ENCODE results near the gene SMYD1. TPM values are rescaled to one million over a fixed set of nuclear protein-coding genes. Genes with fewer than 3 reads are reported as not detected.

Gene SMYD1
- total and polyA plus RNA-seq, 2 donors (not counting 1 experiment from before 2014, with no cell fraction given) = not detected

GRCh38 chr2:88114889-88115288 lies 47.3 kb downstream of the SMYD1 start:
- intact Hi-C loops (cut with micrococcal nuclease) = no loop called here
- Histone ChIP-seq H3K4me1 (ENCODE audit: control insufficient read depth in 2 of 2, insufficient read depth in 2 of 2, low read length in 2 of 2) (peaks cover 0 to 5% of the 10 kb centered on the region in 2 donors), H3K36me3 (replicated peaks in 1 of 2; ENCODE audit: control extremely low read depth in 1 of 2, control insufficient read depth in 1 of 2, extremely low read depth in 1 of 2, insufficient read depth in 2 of 2, low read length in 1 of 2) (no peaks in the 10 kb centered on the region), H3K9ac (ENCODE audit: low read length) (no peak overlapping the region), H3K4me2 (replicated peaks; ENCODE audit: low read depth, low read length, poor library complexity, severe bottlenecking) (no peak overlapping the region), H4K20me1 (ENCODE audit: control insufficient read depth, insufficient read depth, low read length, poor library complexity, severe bottlenecking) (no peaks in the 10 kb centered on the region), H3K27me3 (replicated peaks in 1 of 4; ENCODE audit: control extremely low read depth in 1 of 4, control insufficient read depth in 3 of 4, insufficient read depth in 4 of 4, low read length in 3 of 4) (peaks cover 0 to 5% (median 0%) of the 10 kb centered on the region in 4 experiments), H2AFZ (ENCODE audit: insufficient read depth, low read depth, low read length, poor library complexity, severe bottlenecking) (no peak overlapping the region), H3K9me3 (ENCODE audit: control extremely low read depth in 1 of 3, control insufficient read depth in 2 of 3, insufficient read depth in 1 of 3, low read length in 2 of 3) (no peaks in the 10 kb centered on the region), H3K4me3 (ENCODE audit: control extremely low read depth in 1 of 5, extremely low read depth in 1 of 5, insufficient read depth in 1 of 5, low read depth in 2 of 5, low read length in 4 of 5) (no peak overlapping the region), H3K27ac (ENCODE audit: low read length in 2 of 2) (no peak overlapping the region), H3K79me2 (ENCODE audit: control insufficient read depth, insufficient read depth, low read length) (no peaks in the 10 kb centered on the region)
- ATAC-seq (ENCODE audit: low read depth) (no peak), DNase-seq (no peak)
- TF ChIP-seq EZH2 (IDR thresholded peaks at IDR 0.05; ENCODE audit: borderline replicate concordance, insufficient read depth, low read depth, low read length, poor library complexity, severe bottlenecking) (no peak), CTCF (IDR thresholded peaks at IDR 0.05) (no peak)
- peaks cover 15% of the 10 kb centered on the region for H3K27me3 Mint-ChIP-seq
- ChIA-PET CTCF (no interaction called here), POLR2A (no interaction called here)
- no peaks in the 10 kb centered on the region for H3K9me3 Mint-ChIP-seq (ENCODE audit: insufficient read depth)
- H3K27ac Mint-ChIP-seq = no peak overlapping the region
- WGBS (ENCODE audit: insufficient coverage) = 100% methylated on average over 4 of the region's 5 CpGs
- no peak overlapping the region for H3K4me3 Mint-ChIP-seq
- H3K4me1 Mint-ChIP-seq = no peaks in the 10 kb centered on the region

GRCh38 chr2:88115825-88116518 lies 48.3 kb downstream of the SMYD1 start:
- ATAC-seq (ENCODE audit: low read depth) (no peak), DNase-seq (no peak)
- ChIA-PET POLR2A (no interaction called here), CTCF (no interaction called here)
- H3K36me3 ChIP-seq (replicated peaks in 1 of 2; ENCODE audit: control extremely low read depth in 1 of 2, control insufficient read depth in 1 of 2, extremely low read depth in 1 of 2, insufficient read depth in 2 of 2, low read length in 1 of 2) = no peaks in the 10 kb centered on the region
- H2AFZ ChIP-seq (ENCODE audit: insufficient read depth, low read depth, low read length, poor library complexity, severe bottlenecking) = no peak overlapping the region
- intact Hi-C loops (cut with micrococcal nuclease) = no loop called here
- H3K4me3 ChIP-seq (ENCODE audit: control extremely low read depth in 1 of 5, extremely low read depth in 1 of 5, insufficient read depth in 1 of 5, low read depth in 2 of 5, low read length in 4 of 5) = no peak overlapping the region
- H4K20me1 ChIP-seq (ENCODE audit: control insufficient read depth, insufficient read depth, low read length, poor library complexity, severe bottlenecking) = no peaks in the 10 kb centered on the region
- Mint-ChIP-seq H3K9me3 (ENCODE audit: insufficient read depth) (no peaks in the 10 kb centered on the region), H3K4me1 (no peaks in the 10 kb centered on the region), H3K27ac (no peak overlapping the region), H3K4me3 (no peak overlapping the region), H3K27me3 (peaks cover 17% of the 10 kb centered on the region)
- H3K4me2 ChIP-seq (replicated peaks; ENCODE audit: low read depth, low read length, poor library complexity, severe bottlenecking) = no peak overlapping the region
- H3K9me3 ChIP-seq (ENCODE audit: control extremely low read depth in 1 of 3, control insufficient read depth in 2 of 3, insufficient read depth in 1 of 3, low read length in 2 of 3) = no peaks in the 10 kb centered on the region
- no peak overlapping the region for H3K27ac ChIP-seq (ENCODE audit: low read length in 2 of 2)
- H3K4me1 ChIP-seq (ENCODE audit: control insufficient read depth in 2 of 2, insufficient read depth in 2 of 2, low read length in 2 of 2) = peaks cover 0 to under 1% of the 10 kb centered on the region in 2 donors
- no peak for TF ChIP-seq EZH2 (IDR thresholded peaks at IDR 0.05; ENCODE audit: borderline replicate concordance, insufficient read depth, low read depth, low read length, poor library complexity, severe bottlenecking)
- TF ChIP-seq CTCF (IDR thresholded peaks at IDR 0.05) = no peak
- no peak overlapping the region for H3K9ac ChIP-seq (ENCODE audit: low read length)
- peaks cover 0 to 5% (median 0%) of the 10 kb centered on the region in 4 experiments for H3K27me3 ChIP-seq (replicated peaks in 1 of 4; ENCODE audit: control extremely low read depth in 1 of 4, control insufficient read depth in 3 of 4, insufficient read depth in 4 of 4, low read length in 3 of 4)
- H3K79me2 ChIP-seq (ENCODE audit: control insufficient read depth, insufficient read depth, low read length) = no peaks in the 10 kb centered on the region
- 88% methylated on average over 9 of the region's 10 CpGs for WGBS (ENCODE audit: insufficient coverage)

All from B cell (primary cell).